GM12878 (cell line): Measurements from ENCODE around the gene RNF121. TPM values are rescaled to one million over a fixed set of nuclear protein-coding genes. Genes with fewer than 3 reads are reported as not detected.

ENCODE experiments used
- ATAC-seq: fragments of 200-7000 bp; cut with Tn5 transposase; 3 replicates; pipeline ENCODE4 v1.9.1; 2020; ENCODE audit warnings: mild to moderate bottlenecking, moderate library complexity
- BruUV-seq: library from RNA; stranded (reverse); fragments of 400-500 nt; replicated peaks from 2 replicates; lab custom pipeline; 2021; lab: Mats Ljungman, UMichigan
- CTCF ChIA-PET: fragments of 300-600 bp; sonication (Branson Sonifier 250); formaldehyde crosslinking; extraction: SDS; loops from one replicate; lab custom pipeline; 2021; ENCODE audit warnings: inconsistent platforms; lab: Yijun Ruan, JAX
- POLR2A ChIA-PET: fragments of 350-600 bp; formaldehyde crosslinking; extraction: SDS; loops from one replicate; lab custom pipeline; 2021; ENCODE audit warnings: inconsistent platforms; lab: Charles Lee
- RAD21 ChIA-PET: fragments of 300-600 bp; sonication (Branson Sonifier 250); formaldehyde crosslinking; loops from one replicate; lab custom pipeline; 2023; ENCODE audit warnings: antibody characterized with exemption; ENCODE audit not compliant: unreplicated experiment; lab: Charles Lee
- SMC1A ChIA-PET: fragments of 300-600 bp; sonication (Branson Sonifier 250); formaldehyde crosslinking; loops from one replicate; lab custom pipeline; 2023; ENCODE audit not compliant: unreplicated experiment, uncharacterized antibody; lab: Charles Lee
- DNase-seq: peaks from one replicate; pipeline ENCODE4 v3.0.0-alpha.2; 2011; ENCODE audit warnings: low read depth, low spot score
- FAIRE-seq: peaks from 3 replicates; lab custom pipeline; 2011; peaks lifted over from hg19 to GRCh38; lab: Jason Lieb, UNC
- H2AFZ ChIP-seq: 2 replicates; pipeline ENCODE4 v1.6.0; 2011; ENCODE audit warnings: low read depth, low read length, control low read depth; ENCODE audit not compliant: control insufficient read depth
- H3K27ac ChIP-seq: 2 replicates; pipeline ENCODE4 v1.5.1; 2011; ENCODE audit warnings: control low read depth; ENCODE audit not compliant: control insufficient read depth, insufficient read depth
- H3K27me3 ChIP-seq, 2 experiments: replicated peaks in 1 of 2; 2 replicates each; pipeline versions ENCODE4 v1.6.0 to v1.6.1; 2011; ENCODE audit warnings: low read length in 1 of 2; ENCODE audit not compliant: control insufficient read depth in 2 of 2, insufficient read depth in 2 of 2
- H3K36me3 ChIP-seq, 2 experiments: 2 replicates each; pipeline ENCODE4 v1.5.1; 2011; ENCODE audit warnings: low read length in 1 of 2; ENCODE audit not compliant: control insufficient read depth in 2 of 2, insufficient read depth in 2 of 2
- H3K4me1 ChIP-seq: 2 replicates; pipeline ENCODE4 v1.6.1; 2011; ENCODE audit warnings: mild to moderate bottlenecking, low read length, moderate library complexity, mixed read lengths; ENCODE audit not compliant: control insufficient read depth, insufficient read depth
- H3K4me2 ChIP-seq: 2 replicates; pipeline ENCODE4 v1.6.0; 2011; ENCODE audit warnings: control low read depth; ENCODE audit not compliant: control insufficient read depth, insufficient read depth
- H3K4me3 ChIP-seq: fragments of 200-600 bp; sonication (generic); 2 replicates; pipeline ENCODE4 v1.5.1; 2016
- H3K79me2 ChIP-seq: 2 replicates; pipeline ENCODE4 v1.6.0; 2011; ENCODE audit warnings: low read length; ENCODE audit not compliant: control insufficient read depth, insufficient read depth
- H3K9ac ChIP-seq: 2 replicates; pipeline ENCODE4 v1.8.0; 2011; ENCODE audit warnings: low read length, control low read depth, mixed read lengths; ENCODE audit not compliant: control insufficient read depth, insufficient read depth
- H3K9me3 ChIP-seq: replicated peaks from 3 replicates; pipeline ENCODE4 v1.5.1; 2011; ENCODE audit warnings: mild to moderate bottlenecking, low read length; ENCODE audit not compliant: control insufficient read depth, insufficient read depth
- H4K20me1 ChIP-seq: 2 replicates; pipeline ENCODE4 v1.6.0; 2011; ENCODE audit not compliant: control insufficient read depth, insufficient read depth
- ATF7 ChIP-seq: fragments of 450-650 bp; IDR thresholded peaks from 2 replicates; pipeline ENCODE4 v1.6.1; 2016; ENCODE audit warnings: low read depth, mild to moderate bottlenecking
- CEBPZ ChIP-seq: fragments of 150-350 bp; IDR thresholded peaks from 2 replicates; pipeline ENCODE4 v1.6.1; 2016; ENCODE audit warnings: low read depth, low read length
- E2F8 ChIP-seq: fragments of 450-650 bp; IDR thresholded peaks from 2 replicates; pipeline ENCODE4 v1.6.1; 2018; ENCODE audit warnings: mild to moderate bottlenecking, low read depth, moderate library complexity; ENCODE audit not compliant: partially characterized antibody
- GABPA ChIP-seq: IDR thresholded peaks from 2 replicates; pipeline ENCODE4 v1.6.1; 2014; ENCODE audit warnings: antibody characterized with exemption, low read depth, mild to moderate bottlenecking, inconsistent platforms
- IKZF2 ChIP-seq, 2 experiments: fragments of 450-650 bp; IDR thresholded peaks; 2 replicates each; pipeline ENCODE4 v1.6.1; 2017; ENCODE audit warnings: mild to moderate bottlenecking in 2 of 2, moderate library complexity in 2 of 2
- MAX ChIP-seq: IDR thresholded peaks from 2 replicates; pipeline ENCODE4 v1.6.1; 2012; ENCODE audit warnings: low read depth, low read length, improper control_type of control experiment
- MXI1 ChIP-seq: fragments of 150-350 bp; IDR thresholded peaks from 2 replicates; pipeline ENCODE4 v1.6.1; 2011; ENCODE audit warnings: low read depth, mild to moderate bottlenecking, inconsistent platforms, low read length, improper control_type of control experiment
- POLR2A ChIP-seq: IDR thresholded peaks from 2 replicates; pipeline ENCODE4 v1.6.1; 2011; ENCODE audit warnings: low read depth, mild to moderate bottlenecking, low read length
- RB1 ChIP-seq: fragments of 450-650 bp; formaldehyde crosslinking; IDR thresholded peaks from 2 replicates; pipeline ENCODE4 v1.6.1; 2017; ENCODE audit warnings: mild to moderate bottlenecking, borderline replicate concordance
- WGBS: methylation state at CpG from one replicate; pipeline ENCODE4 v1.1.6; 2016; ENCODE audit warnings: low lambda C conversion rate; ENCODE audit not compliant: insufficient replicate concordance, insufficient coverage; ENCODE audit errors: missing lambda C conversion rate; 5-methylcytosine and 5-hydroxymethylcytosine counted together
- in situ Hi-C: fragments of 300-500 bp; cut with MboI; formaldehyde crosslinking; loops from 9 replicates; pipeline ENCODE4 v1.14.3; 2018; ENCODE audit warnings: mixed read lengths
- intact Hi-C: fragments of 100-400 bp; cut with micrococcal nuclease; formaldehyde crosslinking; loops from one replicate; pipeline ENCODE4 v1.14.2; 2022; ENCODE audit not compliant: unreplicated experiment
- polyA plus RNA-seq, 11 experiments: library from polyadenylated mRNA; depleted of rRNA in 4 of 11; unstranded in 6 of 11; stranded (reverse) in 5 of 11; fragments of >200 nt; fragmentation: Nextera tagmentation in 4 of 11; fragmentation: Illumina TruSeq in 1 of 11; extraction: Ambion mirVana in 4 of 11; extraction: Trizol in 1 of 11; gene quantifications; 1 replicate in 1 of 11; 2 replicates in 10 of 11; pipeline versions ENCODE4 v1.2.1 to v1.2.3, GENCODE V29; 2011 to 2016; ENCODE audit warnings: inconsistent platforms in 2 of 11, missing spikeins in 2 of 11, low read depth in 1 of 11
- total RNA-seq, 4 experiments: library from RNA; depleted of rRNA in 3 of 4; stranded (reverse); fragments of >200 nt in 3 of 4; fragmentation: Illumina TruSeq in 1 of 4; extraction: Trizol in 1 of 4; gene quantifications; 2 replicates each; pipeline versions ENCODE4 v1.2.1 to v1.2.3, GENCODE V29; 2013 to 2021
- TF ChIP-seq, protein P1 (sequence below): fragments of 450-650 bp; IDR thresholded peaks from 2 replicates; pipeline ENCODE4 v1.6.1; 2017; ENCODE audit warnings: mild to moderate bottlenecking, moderate library complexity

The RNF121 gene
- total and polyA plus RNA-seq, 10 of the 15 experiments (the other 5 are each of a cell fraction or from before 2014, with no cell fraction given): 8.6 to 73.7 (median 32.7) TPM

DNA sequence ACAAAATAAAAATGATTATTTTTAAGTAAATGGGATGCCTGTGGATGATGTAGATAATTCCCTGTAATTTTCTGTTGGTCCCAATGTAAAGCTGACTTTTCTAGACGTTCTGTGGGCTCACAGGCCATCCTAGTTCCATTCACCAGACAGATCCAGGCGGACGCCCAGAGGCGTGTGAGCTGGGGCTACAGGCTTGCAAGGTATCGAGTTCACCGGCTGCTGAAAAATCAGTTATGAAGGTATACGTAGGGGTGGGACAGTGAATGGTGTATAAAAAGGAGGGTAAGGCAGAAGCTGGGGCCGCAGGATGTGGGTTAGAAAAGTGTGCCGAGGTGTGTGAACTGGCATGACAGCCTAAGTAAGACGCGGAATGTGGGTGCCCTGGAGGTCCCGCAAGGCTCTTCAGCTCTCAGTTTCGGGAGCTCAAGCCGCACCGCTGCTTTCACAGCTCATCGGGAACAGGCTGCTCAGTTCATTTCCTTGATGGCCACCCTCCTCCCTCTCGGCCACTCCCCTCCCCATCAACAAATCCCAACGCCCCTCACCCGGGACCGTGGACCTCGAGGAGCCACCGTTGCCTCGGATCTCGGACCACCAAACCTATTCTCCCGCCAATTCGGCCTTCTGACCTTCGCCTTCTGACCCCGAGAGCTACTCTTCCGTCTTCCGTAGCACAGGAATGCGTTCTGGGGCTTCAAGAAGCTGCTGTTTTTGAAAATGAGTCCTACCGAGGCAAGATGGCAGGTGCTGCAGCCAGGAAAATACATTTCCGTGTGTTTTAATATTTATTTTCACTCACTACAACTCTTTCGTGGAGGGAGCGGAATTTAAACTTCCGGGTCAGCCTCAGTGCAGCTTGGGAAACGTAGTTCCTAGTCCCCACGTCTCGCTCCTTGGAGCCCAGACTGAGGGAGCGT lies 768 bp upstream of the RNF121 start, which contains the start of gene XNDC1N:
Gene XNDC1N (minus strand): TSS at position 775 of the 917 bp plus-strand sequence. CDS start 5,241 bp downstream, outside the sequence.
- ChIA-PET SMC1A (interaction anchor here (0.7 to 7.3 kb wide), 15 partner anchors 16 to 184 kb away, joined by 3 to 63 read pairs (median 5); partner anchors contain the start of gene ANAPC15), RAD21 (interaction anchor here (0.7 to 3.0 kb wide), 17 partner anchors 10 to 503 kb away, joined by 3 to 18 read pairs (median 4); partner anchors contain the start of gene ANAPC15), CTCF (interaction anchor here (0.5 to 6.8 kb wide), 28 partner anchors 11 to 506 kb away, joined by 3 to 49 read pairs (median 4); partner anchors contain the start of gene CLPB), POLR2A (interaction anchor here (0.6 to 3.0 kb wide), 13 partner anchors 10 to 475 kb away, joined by 3 to 12 read pairs (median 4); partner anchors contain the start of genes INPPL1 and NADSYN1)
- DNase-seq (no peak), ATAC-seq (peak; percentile 78), FAIRE-seq (peak; percentile 47)
- Histone ChIP-seq H3K9ac (peak within 1 kb of the TSS; percentile 93), H3K4me1 (peaks cover 14% of the 10 kb centered on the region; the same call in 1 of the 2 replicates), H3K9me3 (no peaks in the 10 kb centered on the region), H3K36me3 (peaks cover 0 to 3% of the 10 kb centered on the region in 2 experiments; a peak in 2 of 4 replicates), H3K27ac (peak within 1 kb of the TSS; percentile 98), H3K4me2 (peak within 1 kb of the TSS; percentile 84), H2AFZ (peak within 1 kb of the TSS; percentile 89), H3K4me3 (peak within 1 kb of the TSS; percentile 86), H4K20me1 (no peaks in the 10 kb centered on the region), H3K79me2 (peaks cover 62% of the 10 kb centered on the region), H3K27me3 (no peaks in the 10 kb centered on the region)
- intact Hi-C loops (loop anchor here (1.0 to 2.0 kb wide), 3 partner anchors 35 to 184 kb away; partner anchors contain the start of gene ANAPC15), in situ Hi-C loops (no loop called here)
- under 1% methylated on average over 40 of the region's 40 CpGs for WGBS
- BruUV-seq: TSS peak; percentile 86
- TF ChIP-seq, protein P1, sequence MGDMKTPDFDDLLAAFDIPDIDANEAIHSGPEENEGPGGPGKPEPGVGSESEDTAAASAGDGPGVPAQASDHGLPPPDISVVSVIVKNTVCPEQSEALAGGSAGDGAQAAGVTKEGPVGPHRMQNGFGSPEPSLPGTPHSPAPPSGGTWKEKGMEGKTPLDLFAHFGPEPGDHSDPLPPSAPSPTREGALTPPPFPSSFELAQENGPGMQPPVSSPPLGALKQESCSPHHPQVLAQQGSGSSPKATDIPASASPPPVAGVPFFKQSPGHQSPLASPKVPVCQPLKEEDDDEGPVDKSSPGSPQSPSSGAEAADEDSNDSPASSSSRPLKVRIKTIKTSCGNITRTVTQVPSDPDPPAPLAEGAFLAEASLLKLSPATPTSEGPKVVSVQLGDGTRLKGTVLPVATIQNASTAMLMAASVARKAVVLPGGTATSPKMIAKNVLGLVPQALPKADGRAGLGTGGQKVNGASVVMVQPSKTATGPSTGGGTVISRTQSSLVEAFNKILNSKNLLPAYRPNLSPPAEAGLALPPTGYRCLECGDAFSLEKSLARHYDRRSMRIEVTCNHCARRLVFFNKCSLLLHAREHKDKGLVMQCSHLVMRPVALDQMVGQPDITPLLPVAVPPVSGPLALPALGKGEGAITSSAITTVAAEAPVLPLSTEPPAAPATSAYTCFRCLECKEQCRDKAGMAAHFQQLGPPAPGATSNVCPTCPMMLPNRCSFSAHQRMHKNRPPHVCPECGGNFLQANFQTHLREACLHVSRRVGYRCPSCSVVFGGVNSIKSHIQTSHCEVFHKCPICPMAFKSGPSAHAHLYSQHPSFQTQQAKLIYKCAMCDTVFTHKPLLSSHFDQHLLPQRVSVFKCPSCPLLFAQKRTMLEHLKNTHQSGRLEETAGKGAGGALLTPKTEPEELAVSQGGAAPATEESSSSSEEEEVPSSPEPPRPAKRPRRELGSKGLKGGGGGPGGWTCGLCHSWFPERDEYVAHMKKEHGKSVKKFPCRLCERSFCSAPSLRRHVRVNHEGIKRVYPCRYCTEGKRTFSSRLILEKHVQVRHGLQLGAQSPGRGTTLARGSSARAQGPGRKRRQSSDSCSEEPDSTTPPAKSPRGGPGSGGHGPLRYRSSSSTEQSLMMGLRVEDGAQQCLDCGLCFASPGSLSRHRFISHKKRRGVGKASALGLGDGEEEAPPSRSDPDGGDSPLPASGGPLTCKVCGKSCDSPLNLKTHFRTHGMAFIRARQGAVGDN: peak; percentile 84
- TF ChIP-seq MXI1: no peak
- 0 out of 2 replicates have a peak, but pooled peaks have one; percentile 43 for TF ChIP-seq ATF7
- peak; percentile 75 for TF ChIP-seq MAX
- TF ChIP-seq RB1: peak; percentile 100
- TF ChIP-seq GABPA: peak; percentile 99
- peak; percentile 100 for TF ChIP-seq E2F8
- TF ChIP-seq IKZF2 (IDR thresholded peaks at IDR 0.05): peak; percentile 9 to 14; a peak in 1 of 4 replicates
- no peak for TF ChIP-seq CEBPZ
- peak; percentile 74 for TF ChIP-seq POLR2A
